Measurements from ENCODE around the gene C2CD4A.

The C2CD4A gene

DNA sequence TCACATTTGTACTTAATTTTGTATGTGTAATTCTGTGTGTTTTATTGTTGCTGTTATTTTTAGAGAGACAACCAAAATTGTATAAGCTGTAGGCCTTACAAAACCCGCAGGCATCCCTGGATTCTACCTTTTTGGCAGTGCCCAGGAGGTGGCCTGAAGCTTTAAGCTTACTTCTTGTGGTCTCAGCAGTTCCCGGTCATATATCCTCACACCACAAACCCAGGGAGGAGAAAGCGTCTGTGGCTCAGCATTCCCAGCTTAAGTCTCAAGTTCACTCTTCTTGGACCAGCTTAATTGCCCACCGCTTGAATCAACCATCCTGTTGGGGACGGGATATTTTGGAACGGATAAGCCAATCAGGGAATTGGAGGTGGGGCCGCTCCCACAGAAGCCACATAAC, 36.7 kb downstream of the C2CD4A start:
- DNase-seq (ENCODE audit: low read depth, low spot score): no peak
- H3K4me3 ChIP-seq (ENCODE audit: low read depth, low read length): no peak overlapping the region
- ChIA-PET CTCF (interaction anchor here (0.8 kb wide), 1 partner anchor 11 kb away, joined by 3 read pairs; no protein-coding TSS in a partner anchor), POLR2A (no interaction called here)
- TF ChIP-seq, protein P1, sequence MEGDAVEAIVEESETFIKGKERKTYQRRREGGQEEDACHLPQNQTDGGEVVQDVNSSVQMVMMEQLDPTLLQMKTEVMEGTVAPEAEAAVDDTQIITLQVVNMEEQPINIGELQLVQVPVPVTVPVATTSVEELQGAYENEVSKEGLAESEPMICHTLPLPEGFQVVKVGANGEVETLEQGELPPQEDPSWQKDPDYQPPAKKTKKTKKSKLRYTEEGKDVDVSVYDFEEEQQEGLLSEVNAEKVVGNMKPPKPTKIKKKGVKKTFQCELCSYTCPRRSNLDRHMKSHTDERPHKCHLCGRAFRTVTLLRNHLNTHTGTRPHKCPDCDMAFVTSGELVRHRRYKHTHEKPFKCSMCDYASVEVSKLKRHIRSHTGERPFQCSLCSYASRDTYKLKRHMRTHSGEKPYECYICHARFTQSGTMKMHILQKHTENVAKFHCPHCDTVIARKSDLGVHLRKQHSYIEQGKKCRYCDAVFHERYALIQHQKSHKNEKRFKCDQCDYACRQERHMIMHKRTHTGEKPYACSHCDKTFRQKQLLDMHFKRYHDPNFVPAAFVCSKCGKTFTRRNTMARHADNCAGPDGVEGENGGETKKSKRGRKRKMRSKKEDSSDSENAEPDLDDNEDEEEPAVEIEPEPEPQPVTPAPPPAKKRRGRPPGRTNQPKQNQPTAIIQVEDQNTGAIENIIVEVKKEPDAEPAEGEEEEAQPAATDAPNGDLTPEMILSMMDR (IDR thresholded peaks at IDR 0.05; ENCODE audit: insufficient read depth, low read length, missing control alignments): no peak

- no peak for DNase-seq (ENCODE audit: low read depth, low spot score)
- TF ChIP-seq, protein P1 (IDR thresholded peaks at IDR 0.05; ENCODE audit: insufficient read depth, low read length, missing control alignments): no peak
- ChIA-PET POLR2A (no interaction called here), CTCF (no interaction called here)
- H3K4me3 ChIP-seq (ENCODE audit: low read depth, low read length): no peak overlapping the region
These were observed 37.6 kb downstream of the C2CD4A start for GRCh38 chr15:62104401-62104800.

GRCh38 chr15:62104846-62105245, 38.1 kb downstream of the C2CD4A start:
- no peak overlapping the region for H3K4me3 ChIP-seq (ENCODE audit: low read depth, low read length)
- TF ChIP-seq, protein P1 (IDR thresholded peaks at IDR 0.05; ENCODE audit: insufficient read depth, low read length, missing control alignments): no peak
- no peak for DNase-seq (ENCODE audit: low read depth, low spot score)
- POLR2A ChIA-PET: no interaction called here
- CTCF ChIA-PET: no interaction called here

DNA sequence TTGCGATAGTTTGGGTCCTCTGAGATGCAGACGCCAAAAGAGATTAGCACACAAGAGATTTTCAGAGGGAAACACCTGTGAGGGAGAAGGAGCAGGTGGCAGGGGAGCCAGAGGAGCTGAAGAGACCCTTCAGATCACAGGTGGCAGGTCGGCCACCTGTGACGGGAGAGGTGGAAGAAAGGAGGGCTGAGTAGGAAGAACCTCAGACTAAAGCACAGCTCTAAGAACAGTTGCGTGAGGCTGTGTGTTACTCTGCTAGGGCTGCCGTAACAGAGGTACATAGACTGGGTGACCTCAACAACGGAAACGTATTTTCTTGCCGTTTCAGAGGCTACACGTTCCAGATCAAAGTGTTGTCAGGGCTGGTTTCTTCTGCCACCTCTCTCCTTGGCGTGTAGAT, 38.5 kb downstream of the C2CD4A start:
- CTCF ChIA-PET: no interaction called here
- POLR2A ChIA-PET: no interaction called here
- H3K4me3 ChIP-seq (ENCODE audit: low read depth, low read length): no peak overlapping the region
- no peak for DNase-seq (ENCODE audit: low read depth, low spot score)
- TF ChIP-seq, protein P1 (IDR thresholded peaks at IDR 0.05; ENCODE audit: insufficient read depth, low read length, missing control alignments): no peak

DNA sequence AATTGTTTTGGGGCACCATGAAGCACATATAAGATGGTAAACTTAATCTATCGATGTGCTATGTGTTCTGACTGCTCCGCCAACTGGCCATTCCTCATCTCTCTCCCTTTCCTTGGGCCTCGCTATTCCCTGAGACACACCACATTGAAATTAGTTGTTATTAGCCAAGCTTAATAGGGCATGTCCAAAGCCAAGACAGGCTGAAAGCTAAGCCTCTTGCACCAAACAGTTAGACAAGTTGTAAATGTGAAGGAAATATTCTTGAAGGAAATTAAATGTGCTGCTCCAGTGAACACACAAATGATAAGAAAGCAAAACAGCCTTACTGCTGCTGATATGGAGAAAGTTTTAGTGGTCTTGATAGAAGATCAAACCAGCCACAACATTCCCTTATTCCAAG, 39.3 kb downstream of the C2CD4A start:
- CTCF ChIA-PET: no interaction called here
- TF ChIP-seq, protein P1 (IDR thresholded peaks at IDR 0.05; ENCODE audit: insufficient read depth, low read length, missing control alignments): no peak
- DNase-seq (ENCODE audit: low read depth, low spot score): no peak
- no peak overlapping the region for H3K4me3 ChIP-seq (ENCODE audit: low read depth, low read length)
- POLR2A ChIA-PET: no interaction called here

DNA sequence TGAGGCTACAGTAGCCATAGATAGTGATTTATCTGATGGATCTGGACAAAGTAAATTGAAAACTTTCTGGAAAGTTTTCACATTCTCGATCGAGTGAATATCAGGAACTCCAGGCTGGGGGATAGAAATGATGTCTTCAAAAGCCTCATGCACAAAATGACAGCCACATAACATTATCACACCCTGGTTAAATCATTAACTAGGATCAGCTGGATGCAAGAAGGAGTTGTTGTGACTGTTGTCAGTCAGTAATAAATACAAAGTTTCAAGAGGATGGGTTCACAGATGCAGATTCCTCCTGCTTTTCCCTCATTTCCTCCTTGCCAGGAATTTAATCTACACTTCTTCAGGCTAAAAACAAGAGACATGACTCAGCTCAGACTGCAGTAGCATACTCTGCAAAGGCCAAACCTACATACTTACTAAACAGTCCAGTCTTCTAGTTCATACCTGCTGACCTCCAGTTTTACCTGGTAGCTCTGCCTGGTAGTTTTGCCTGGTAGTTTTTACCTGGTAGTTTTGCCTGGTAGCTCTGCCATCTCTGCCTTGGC, 40.9 kb downstream of the C2CD4A start:
- CTCF ChIA-PET: interaction anchor here (1.0 to 1.9 kb wide), 3 partner anchors 11 to 124 kb away, joined by 3 to 6 read pairs (median 5); no protein-coding TSS in a partner anchor
- H3K4me3 ChIP-seq (ENCODE audit: low read depth, low read length): no peak overlapping the region
- TF ChIP-seq, protein P1 (IDR thresholded peaks at IDR 0.05; ENCODE audit: insufficient read depth, low read length, missing control alignments): no peak
- POLR2A ChIA-PET: interaction anchor here (0.5 kb wide), 1 partner anchor 9 kb away, joined by 3 read pairs; no protein-coding TSS in a partner anchor
- no peak for DNase-seq (ENCODE audit: low read depth, low spot score)

Data from AG04449 (cell line).